LHCN-M2 (cell line): ENCODE measurements around the gene SP9. TPM values are rescaled to one million over a fixed set of nuclear protein-coding genes. Genes with fewer than 3 reads are reported as not detected.
"Not testable (repeated sequence)": the region's sequence is repeated elsewhere in the genome, so short reads cannot be mapped to it uniquely, and the experiment has no call there.

Experiments used
- DNase-seq: peaks from one replicate; pipeline ENCODE4 v3.0.0-alpha.2; 2012; ENCODE audit warnings: low read depth
- total RNA-seq: library from RNA; depleted of rRNA; stranded (reverse); fragments of >200 nt; gene quantifications from 2 replicates; pipeline ENCODE4 v1.2.3, GENCODE V29; 2014; rRNA removed

SP9 gene
- total RNA-seq, 1 experiment from 2014 or later = 0.06 TPM

- peak; percentile 64 for DNase-seq
Measured at GRCh38 chr2:174344716-174345461, 10.1 kb downstream of the SP9 start.

GRCh38 chr2:174350018-174350417 is 15.3 kb downstream of the SP9 start:
- DNase-seq = peak; percentile 15

GRCh38 chr2:174350593-174351181 is 15.9 kb downstream of the SP9 start:
- no peak for DNase-seq

- no peak for DNase-seq
Measured at GRCh38 chr2:174353004-174353403, 18.2 kb downstream of the SP9 start.

GRCh38 chr2:174356347-174356746 is 21.6 kb downstream of the SP9 start:
- no peak for DNase-seq

GRCh38 chr2:174359663-174360062 is 24.9 kb downstream of the SP9 start:
- DNase-seq = not testable (repeated sequence)

- no peak for DNase-seq
Measured at GRCh38 chr2:174362949-174363348, 28.2 kb downstream of the SP9 start.

- not testable (repeated sequence) for DNase-seq
Measured at GRCh38 chr2:174363492-174364225, 28.9 kb downstream of the SP9 start.

- no peak for DNase-seq
Measured at GRCh38 chr2:174364628-174365027, 29.9 kb downstream of the SP9 start.

- peak; percentile 11 for DNase-seq
Measured at GRCh38 chr2:174365571-174365970, 30.8 kb downstream of the SP9 start.

GRCh38 chr2:174368691-174369090 is 33.9 kb downstream of the SP9 start:
- no peak for DNase-seq

GRCh38 chr2:174376967-174377366 is 42.2 kb downstream of the SP9 start:
- DNase-seq = peak; percentile 13

- DNase-seq = no peak
Measured at GRCh38 chr2:174383796-174384195, 49.0 kb downstream of the SP9 start.

GRCh38 chr2:174385201-174385600 is 50.4 kb downstream of the SP9 start:
- no peak for DNase-seq

Other genes with a start within 250 kb of the SP9 start
- gene OLA1, start 86.4 kb upstream of the SP9 start, total RNA-seq = 120 and 123 TPM in 2 replicates
- 25.2 and 31.1 TPM in 2 replicates for gene SCRN3, start 60.8 kb downstream of the SP9 start, total RNA-seq
- 2.9 and 156 TPM in 2 replicates for gene GPR155, start 152.1 kb downstream of the SP9 start, total RNA-seq